Lower lobe of right lung (tissue), 2 donors: ENCODE measurements around the gene SEC14L2. TPM values are rescaled to one million over a fixed set of nuclear protein-coding genes. Genes with fewer than 3 reads are reported as not detected.
"Not testable (repeated sequence)": the region's sequence is repeated elsewhere in the genome, so short reads cannot be mapped to it uniquely, and the experiment has no call there.

ENCODE experiments used
- ATAC-seq, 2 donors: fragments of 200-7000 bp; cut with Tn5 transposase; one replicate each; pipeline ENCODE4 v1.9.1; 2020 to 2022; ENCODE audit warnings: mild to moderate bottlenecking in 2 of 2, moderate library complexity in 2 of 2
- DNase-seq: peaks from one replicate; pipeline ENCODE4 v3.0.0-alpha.2; 2020
- H3K27ac ChIP-seq: fragments of 200-600 bp; one replicate; pipeline ENCODE4 v1.8.0; 2022
- H3K27me3 ChIP-seq: fragments of 200-600 bp; one replicate; pipeline ENCODE4 v1.8.0; 2022; ENCODE audit warnings: low read depth
- H3K36me3 ChIP-seq: fragments of 200-600 bp; one replicate; pipeline ENCODE4 v1.8.0; 2022; ENCODE audit warnings: mild to moderate bottlenecking
- H3K4me1 ChIP-seq: fragments of 200-600 bp; one replicate; pipeline ENCODE4 v1.8.0; 2022
- H3K4me3 ChIP-seq: fragments of 200-600 bp; one replicate; pipeline ENCODE4 v1.8.0; 2022; ENCODE audit warnings: mild to moderate bottlenecking
- H3K9me3 ChIP-seq: fragments of 200-600 bp; one replicate; pipeline ENCODE4 v1.8.0; 2022
- CTCF ChIP-seq: fragments of 200-600 bp; IDR thresholded peaks from one replicate; pipeline ENCODE4 v1.8.0; 2022; ENCODE audit warnings: antibody characterized with exemption, mild to moderate bottlenecking
- intact Hi-C: fragments of 100-400 bp; cut with DNase I; formaldehyde crosslinking; loops from one replicate; pipeline ENCODE4 v1.11.0; 2022
- total RNA-seq: library from RNA; stranded (reverse); fragmentation: NEBNext Ultra II Directional; extraction: Animal tissue kit (Norgen Biotek cat#: 25700); gene quantifications from one replicate; pipeline ENCODE4 v1.2.1, GENCODE V29; 2021
- donor health status: DM: no; HTN: yes; CAD: no; lungs with severe emphysema.

Gene SEC14L2
- total RNA-seq, 1 donor from 2014 or later, result 7.8 TPM

GRCh38 chr22:30455075-30455840 lies 58.4 kb downstream of the SEC14L2 start:
- no peaks in the 10 kb centered on the region for H3K36me3 ChIP-seq
- ATAC-seq, result no peak
- H3K4me1 ChIP-seq, result no peaks in the 10 kb centered on the region
- H3K27me3 ChIP-seq, result peaks cover 3% of the 10 kb centered on the region
- DNase-seq, result no peak
- no peak overlapping the region for H3K4me3 ChIP-seq
- no peaks in the 10 kb centered on the region for H3K9me3 ChIP-seq
- no peak for TF ChIP-seq CTCF
- intact Hi-C loops, result no loop called here
- no peak overlapping the region for H3K27ac ChIP-seq

- DNase-seq (no peak), ATAC-seq (no peak)
- intact Hi-C loops, result no loop called here
- Histone ChIP-seq H3K36me3 (no peaks in the 10 kb centered on the region), H3K9me3 (no peaks in the 10 kb centered on the region), H3K4me3 (no peak overlapping the region), H3K27ac (no peak overlapping the region), H3K4me1 (no peaks in the 10 kb centered on the region), H3K27me3 (peaks cover 3% of the 10 kb centered on the region)
- no peak for TF ChIP-seq CTCF
Observed at GRCh38 chr22:30457981-30458380, 61.2 kb downstream of the SEC14L2 start.

GRCh38 chr22:30459181-30460052 lies 62.6 kb downstream of the SEC14L2 start:
- no peak overlapping the region for H3K27ac ChIP-seq
- H3K27me3 ChIP-seq, result peaks cover 3% of the 10 kb centered on the region
- no peak for ATAC-seq
- no peak overlapping the region for H3K4me3 ChIP-seq
- DNase-seq, result no peak
- TF ChIP-seq CTCF, result no peak
- intact Hi-C loops, result no loop called here
- no peaks in the 10 kb centered on the region for H3K9me3 ChIP-seq
- no peaks in the 10 kb centered on the region for H3K36me3 ChIP-seq
- no peaks in the 10 kb centered on the region for H3K4me1 ChIP-seq

GRCh38 chr22:30460147-30460546 lies 63.3 kb downstream of the SEC14L2 start:
- DNase-seq (no peak), ATAC-seq (no peak)
- no peaks in the 10 kb centered on the region for H3K4me1 ChIP-seq

GRCh38 chr22:30460555-30460954 lies 63.7 kb downstream of the SEC14L2 start:
- H3K4me1 ChIP-seq, H3K9me3 ChIP-seq, H3K4me3 ChIP-seq, H3K27ac ChIP-seq, DNase-seq, H3K36me3 ChIP-seq, ATAC-seq, intact Hi-C loops, H3K27me3 ChIP-seq: not testable (repeated sequence)

More at GRCh38 chr22:30460147-30460546, 63.3 kb downstream of the SEC14L2 start:
- TF ChIP-seq CTCF, result no peak
- H3K4me3 ChIP-seq, result no peak overlapping the region
- H3K27ac ChIP-seq, result no peak overlapping the region
- intact Hi-C loops, result no loop called here
- H3K36me3 ChIP-seq, result no peaks in the 10 kb centered on the region
- peaks cover 3% of the 10 kb centered on the region for H3K27me3 ChIP-seq
- H3K9me3 ChIP-seq, result no peaks in the 10 kb centered on the region

GRCh38 chr22:30469165-30469564 lies 72.3 kb downstream of the SEC14L2 start:
- Histone ChIP-seq H3K4me3 (no peak overlapping the region), H3K9me3 (no peaks in the 10 kb centered on the region), H3K36me3 (no peaks in the 10 kb centered on the region), H3K27ac (no peak overlapping the region), H3K27me3 (peaks cover 10% of the 10 kb centered on the region), H3K4me1 (no peaks in the 10 kb centered on the region)
- intact Hi-C loops, result no loop called here
- ATAC-seq (no peak), DNase-seq (no peak)
- TF ChIP-seq CTCF, result no peak
